Measurements from ENCODE around the gene TECPR2.
A peak's percentile ranks its signal among the peaks of the same experiment; 100 is the strongest.

The TECPR2 gene

DNA sequence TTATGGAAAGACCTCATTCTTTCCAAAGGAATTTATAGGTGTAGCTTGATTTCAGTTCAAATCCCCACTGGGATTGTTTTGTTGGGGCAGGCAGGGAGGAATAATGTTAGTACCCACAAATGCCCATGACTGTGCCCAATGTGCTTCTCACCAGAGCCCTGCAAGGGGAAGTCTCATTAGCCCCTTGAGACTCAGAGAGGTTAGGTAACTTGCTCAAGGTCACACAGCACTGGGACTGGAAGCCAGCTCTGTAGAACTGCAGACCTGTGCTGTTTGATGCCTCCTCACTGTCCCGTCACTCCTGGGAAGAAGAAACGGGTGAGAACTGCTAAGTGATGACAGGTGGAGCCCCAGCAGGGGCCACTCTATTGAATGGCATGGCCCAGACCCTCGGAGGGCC lies 138.0 kb downstream of the TECPR2 start:
- no peak for FAIRE-seq
- TF ChIP-seq POLR2A (IDR thresholded peaks at IDR 0.05; ENCODE audit: low read depth, low read length), result no peak

GRCh38 chr14:102501751-102502315 lies 139.1 kb downstream of the TECPR2 start:
- DNase-seq (ENCODE audit: insufficient read length, low spot score) (no peak), FAIRE-seq (no peak)
- no peak for TF ChIP-seq POLR2A (IDR thresholded peaks at IDR 0.05; ENCODE audit: low read depth, low read length)

More for the DNA sequence above, 138.0 kb downstream of the TECPR2 start:
- no peak for DNase-seq (ENCODE audit: insufficient read length, low spot score)

GRCh38 chr14:102502571-102502970 lies 139.8 kb downstream of the TECPR2 start:
- DNase-seq (ENCODE audit: insufficient read length, low spot score), result no peak
- FAIRE-seq, result no peak
- no peak for TF ChIP-seq POLR2A (IDR thresholded peaks at IDR 0.05; ENCODE audit: low read depth, low read length)

- no peak for TF ChIP-seq POLR2A (IDR thresholded peaks at IDR 0.05; ENCODE audit: low read depth, low read length)
- peak; percentile 43 for FAIRE-seq
- DNase-seq (ENCODE audit: insufficient read length, low spot score), result no peak
Measured at GRCh38 chr14:102503641-102504327, 141.0 kb downstream of the TECPR2 start.

DNA sequence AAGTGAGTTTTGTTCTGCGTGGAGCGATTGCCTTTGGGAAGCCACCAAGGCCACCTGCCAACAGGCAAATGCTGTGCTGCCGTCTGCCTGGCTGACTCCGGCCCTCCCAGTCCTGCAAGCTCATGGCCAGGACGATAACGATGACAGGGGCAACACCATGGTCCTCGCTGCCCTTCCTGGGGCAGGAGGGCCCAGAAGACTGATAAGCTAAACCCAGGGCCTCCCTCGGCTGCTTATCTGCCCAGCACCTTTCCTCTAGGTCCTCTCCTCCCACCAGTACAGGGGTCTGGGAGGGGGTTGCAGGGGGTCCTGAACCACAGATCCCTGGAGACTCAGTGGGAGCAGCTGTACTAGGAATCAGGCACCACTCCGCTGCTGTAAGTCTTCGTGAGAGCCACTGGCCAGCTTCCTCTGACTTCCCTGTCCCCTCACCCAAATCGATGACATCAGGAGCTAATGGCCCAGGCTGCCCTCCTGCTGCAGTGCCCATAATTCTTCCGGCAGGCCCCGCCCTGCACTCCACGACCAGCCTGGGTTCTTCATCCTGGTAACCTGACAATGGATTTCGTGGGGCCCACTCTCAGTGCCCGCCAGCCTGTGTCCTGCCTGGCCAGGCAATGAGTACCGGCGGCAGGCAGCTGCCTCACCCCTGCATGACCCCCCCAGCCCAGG lies 141.7 kb downstream of the TECPR2 start:
- FAIRE-seq (no peak), DNase-seq (ENCODE audit: insufficient read length, low spot score) (no peak)
- TF ChIP-seq POLR2A (IDR thresholded peaks at IDR 0.05; ENCODE audit: low read depth, low read length), result no peak

- FAIRE-seq, result no peak
- TF ChIP-seq POLR2A (IDR thresholded peaks at IDR 0.05; ENCODE audit: low read depth, low read length), result no peak
- no peak for DNase-seq (ENCODE audit: insufficient read length, low spot score)
Measured at GRCh38 chr14:102505000-102505619, 142.4 kb downstream of the TECPR2 start.

DNA sequence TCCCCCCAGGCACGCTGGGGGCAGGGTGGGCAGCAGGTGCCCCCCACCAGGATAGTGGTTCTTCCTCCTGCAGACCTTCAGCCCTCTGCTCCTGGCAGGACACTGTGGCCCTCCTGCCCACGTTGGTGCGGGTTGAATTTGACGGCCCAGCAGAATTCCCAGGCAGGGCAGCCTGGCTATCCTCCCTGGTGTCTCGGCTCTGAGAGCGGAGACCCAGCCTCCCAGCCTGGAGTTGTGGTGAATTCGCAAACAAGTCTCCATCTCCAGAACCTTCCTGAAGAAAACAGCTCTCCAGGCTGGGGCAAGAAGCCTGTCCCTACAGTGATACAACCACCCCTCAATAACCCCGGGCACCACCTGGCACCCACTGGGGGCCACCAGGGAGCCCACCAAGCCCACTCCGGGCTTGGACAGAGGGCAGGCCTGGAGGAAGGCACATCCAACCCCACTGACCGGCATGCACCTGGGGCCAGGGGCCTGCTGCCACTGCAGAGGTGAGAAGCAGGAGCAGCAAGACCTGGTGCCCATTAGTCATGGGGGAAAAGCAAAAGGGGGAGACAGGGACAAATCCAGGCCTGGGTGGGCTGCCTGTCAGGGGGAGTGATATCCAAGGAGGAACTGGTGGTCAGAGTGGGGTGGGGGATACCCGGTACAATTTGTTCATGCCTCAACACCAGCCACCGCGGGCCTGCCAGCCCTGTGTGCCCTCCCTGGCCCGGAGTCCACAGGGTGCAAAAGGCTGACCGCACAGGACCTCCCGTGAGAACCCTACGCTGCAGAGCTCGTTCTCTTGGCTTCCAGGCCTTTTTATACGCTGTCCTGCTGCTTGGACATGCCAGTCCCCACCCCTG lies 143.3 kb downstream of the TECPR2 start:
- no peak for TF ChIP-seq POLR2A (IDR thresholded peaks at IDR 0.05; ENCODE audit: low read depth, low read length)
- DNase-seq (ENCODE audit: insufficient read length, low spot score) (no peak), FAIRE-seq (no peak)

DNA sequence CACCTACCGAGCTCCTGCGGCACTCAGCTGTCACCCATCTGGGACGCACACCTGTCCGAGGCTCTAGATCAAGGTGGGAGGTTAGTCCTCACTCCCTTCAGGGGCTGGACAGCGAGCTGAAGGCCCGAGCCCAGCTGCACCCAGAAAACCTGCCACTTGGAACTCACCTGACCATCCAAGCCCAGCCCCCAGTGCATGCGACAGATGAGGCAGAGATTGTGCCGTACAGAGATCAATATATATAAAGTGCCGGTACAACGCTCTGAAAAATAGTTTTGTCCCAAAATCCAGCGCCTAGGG lies 143.8 kb downstream of the TECPR2 start:
- no peak for DNase-seq (ENCODE audit: insufficient read length, low spot score)
- FAIRE-seq, result no peak
- TF ChIP-seq POLR2A (IDR thresholded peaks at IDR 0.05; ENCODE audit: low read depth, low read length), result no peak

DNA sequence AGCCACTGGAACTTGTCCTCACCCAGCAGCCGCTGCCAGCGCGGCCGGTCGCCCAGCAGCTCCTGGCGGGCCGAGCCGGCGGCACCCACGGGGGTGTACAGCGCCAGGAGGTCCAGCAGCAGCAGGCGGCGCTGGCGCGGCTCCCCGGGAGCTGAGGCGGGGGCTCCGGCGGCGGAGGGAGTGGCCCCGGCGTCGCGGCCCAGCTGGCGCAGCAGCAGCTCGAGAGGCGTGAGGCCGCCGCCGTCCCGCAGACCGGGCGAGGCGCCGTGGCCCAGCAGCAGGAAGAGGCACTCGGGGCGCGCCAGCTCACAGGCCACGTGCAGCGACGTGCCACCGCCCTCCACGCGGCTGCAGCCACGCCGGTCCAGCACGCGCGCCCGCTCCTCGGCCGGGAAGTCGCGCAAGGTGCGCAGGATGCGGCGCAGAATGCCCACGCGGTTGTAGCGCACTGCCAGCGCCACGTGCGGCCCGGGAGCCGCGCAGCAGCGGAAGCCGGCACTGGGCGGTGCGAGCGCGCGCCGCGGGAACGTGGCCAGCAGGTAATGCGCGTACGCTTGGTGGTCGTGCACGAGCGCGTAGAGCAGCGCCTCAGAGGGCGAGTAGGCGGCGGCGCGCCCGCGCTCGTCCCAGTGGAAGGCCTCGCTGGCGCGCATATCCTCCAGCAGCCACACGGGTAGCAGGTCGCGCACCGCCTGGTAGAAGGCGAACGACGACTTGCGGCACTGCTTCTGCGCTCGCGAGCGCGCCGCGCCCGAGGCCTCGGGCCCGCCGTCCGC lies 144.5 kb downstream of the TECPR2 start:
- no peak for FAIRE-seq
- TF ChIP-seq POLR2A (IDR thresholded peaks at IDR 0.05; ENCODE audit: low read depth, low read length), result no peak
- DNase-seq (ENCODE audit: insufficient read length, low spot score), result no peak

DNA sequence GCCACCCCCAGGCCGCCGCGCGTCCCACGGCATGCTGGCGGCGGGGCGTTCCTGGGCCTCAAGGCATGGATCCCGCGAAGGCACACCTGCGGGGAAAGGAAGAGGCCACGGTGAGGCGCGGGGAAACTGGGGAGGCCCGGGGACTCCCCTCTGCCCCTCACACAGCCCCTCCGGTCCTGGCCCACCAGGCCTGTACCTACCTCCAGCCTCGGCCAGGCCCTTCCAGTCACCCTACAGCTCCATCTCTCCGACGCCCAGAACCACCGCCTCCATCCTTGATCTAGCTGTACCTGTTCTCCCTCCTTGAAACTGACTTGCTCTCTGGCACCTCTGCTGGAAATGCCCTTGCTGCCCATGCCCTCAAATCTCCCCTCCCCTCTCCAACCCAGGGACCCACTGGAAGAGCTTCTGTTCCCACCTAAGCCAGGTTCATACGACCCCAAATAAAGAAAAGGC lies 145.1 kb downstream of the TECPR2 start:
- TF ChIP-seq POLR2A (IDR thresholded peaks at IDR 0.05; ENCODE audit: low read depth, low read length), result no peak
- no peak for DNase-seq (ENCODE audit: insufficient read length, low spot score)
- no peak for FAIRE-seq

DNA sequence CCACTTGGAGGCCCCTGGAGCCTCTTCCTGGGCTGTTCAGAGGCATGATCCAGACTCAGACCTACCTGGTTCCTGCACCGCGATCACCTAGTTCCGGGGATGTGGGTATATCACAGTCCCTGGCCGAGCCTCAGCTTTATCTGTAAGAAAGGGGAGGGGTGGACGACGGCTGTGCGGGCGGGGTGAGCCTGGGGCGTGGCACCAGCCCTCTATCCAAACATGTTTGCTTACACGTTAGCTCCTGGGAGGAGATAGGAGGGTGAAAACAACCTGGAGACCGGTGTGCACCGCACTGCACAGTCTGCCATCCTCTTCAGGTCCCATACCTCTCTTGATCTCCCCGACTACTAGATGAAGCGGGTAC lies 145.7 kb downstream of the TECPR2 start:
- TF ChIP-seq POLR2A (IDR thresholded peaks at IDR 0.05; ENCODE audit: low read depth, low read length), result no peak
- peak; percentile 75 for FAIRE-seq
- DNase-seq (ENCODE audit: insufficient read length, low spot score), result peak; percentile 84

DNA sequence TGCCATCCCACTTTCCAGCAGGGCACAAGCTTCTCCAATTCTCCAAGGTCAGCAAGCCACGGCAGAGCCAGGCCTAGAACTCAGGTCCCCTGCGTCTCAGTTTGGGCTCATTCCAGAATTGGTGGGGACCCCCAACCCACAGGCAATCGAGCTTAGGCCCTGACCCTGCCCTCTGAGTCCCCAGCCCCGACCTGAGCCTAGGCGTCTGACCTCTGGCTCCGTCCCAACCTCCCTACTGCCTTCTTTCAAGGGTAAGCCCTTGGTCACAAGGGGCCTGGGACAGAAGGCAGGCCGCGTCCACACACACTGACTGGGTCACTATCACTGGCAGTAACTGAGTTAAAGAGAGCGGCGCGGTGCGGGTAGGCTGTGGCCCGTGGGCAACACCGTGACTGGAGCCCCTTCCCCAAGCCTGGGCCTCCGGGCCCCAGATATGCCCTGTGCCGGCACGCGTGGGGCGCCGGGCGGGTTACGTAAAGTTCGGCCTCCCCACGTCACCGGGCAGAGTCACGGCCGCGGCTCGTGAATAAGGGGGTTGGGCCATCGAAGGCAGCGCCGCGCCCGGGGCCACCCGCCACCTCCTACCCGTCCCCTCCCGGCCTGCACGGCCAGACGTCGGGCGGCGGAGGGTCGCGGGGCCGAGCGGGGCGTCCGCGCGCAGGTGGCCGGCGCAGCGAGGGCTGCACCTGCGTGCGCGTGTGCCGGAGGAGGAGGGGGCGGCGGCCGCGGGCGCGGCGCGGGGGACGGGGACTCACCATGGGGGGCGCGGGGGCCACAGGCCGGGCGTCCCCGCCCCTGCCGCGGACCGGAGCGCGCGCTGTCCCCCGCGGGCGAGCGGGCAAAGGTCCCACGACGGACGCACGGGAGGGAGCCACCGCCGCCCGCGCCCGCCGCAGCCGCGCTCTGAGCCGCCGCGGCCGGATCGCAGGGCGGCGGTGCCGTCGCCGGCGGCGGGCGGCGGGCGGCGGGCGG lies 146.3 kb downstream of the TECPR2 start:
- TF ChIP-seq POLR2A (IDR thresholded peaks at IDR 0.05; ENCODE audit: low read depth, low read length), result no peak
- DNase-seq (ENCODE audit: insufficient read length, low spot score) (peak; percentile 86), FAIRE-seq (no peak)

Measured in H54 (cell line).